Endometrial microvascular endothelial cells (primary cell): ENCODE data around the gene PDF. TPM values are rescaled to one million over a fixed set of nuclear protein-coding genes. Genes with fewer than 3 reads are reported as not detected.
"Not testable (repeated sequence)": the region's sequence is repeated elsewhere in the genome, so short reads cannot be mapped to it uniquely, and the experiment has no call there.

Experiments used
- in situ Hi-C: cut with HindIII; loops from 2 replicates; pipeline ENCODE4 v1.10.0; 2017; ENCODE audit warnings: low sequenced_read_pairs, low pct_unique_long_range_greater_than_20kb; ENCODE audit errors: inconsistent ontology term
- total RNA-seq: library from RNA; depleted of rRNA; stranded (reverse); fragments of >200 nt; gene quantifications from one replicate; pipeline ENCODE4 v1.2.3, GENCODE V29; 2015; ENCODE audit errors: inconsistent ontology term

PDF gene
- total RNA-seq, 1 donor from 2014 or later, result 29.5 TPM

GRCh38 chr16:69296771-69297170 lies 33.6 kb downstream of the PDF start:
- in situ Hi-C loops, result not testable (repeated sequence)

GRCh38 chr16:69294051-69294450 lies 36.3 kb downstream of the PDF start:
- in situ Hi-C loops, result no loop called here

GRCh38 chr16:69293401-69293800 lies 37.0 kb downstream of the PDF start:
- in situ Hi-C loops, result no loop called here

- in situ Hi-C loops, result not testable (repeated sequence)
Observed at GRCh38 chr16:69291657-69292056, 38.7 kb downstream of the PDF start.

- in situ Hi-C loops, result no loop called here
Observed at GRCh38 chr16:69286941-69287713, 43.3 kb downstream of the PDF start.

GRCh38 chr16:69285240-69285639 lies 45.1 kb downstream of the PDF start:
- in situ Hi-C loops, result no loop called here

- in situ Hi-C loops, result no loop called here
Observed at GRCh38 chr16:69283851-69284250, 46.5 kb downstream of the PDF start.

GRCh38 chr16:69277413-69277812 lies 53.0 kb downstream of the PDF start:
- in situ Hi-C loops, result no loop called here

Other genes starting within 250 kb of the PDF start
- not detected for gene HAS3, start 224.9 kb downstream of the PDF start, total RNA-seq
- 90.3 TPM for gene CHTF8, start 198.0 kb downstream of the PDF start, total RNA-seq
- gene UTP4, start 197.9 kb downstream of the PDF start, total RNA-seq, result 42.6 TPM
- 45.9 TPM for gene SNTB2, start 143.4 kb downstream of the PDF start, total RNA-seq
- 32.5 TPM for gene VPS4A, start 19.2 kb downstream of the PDF start, total RNA-seq
- 22.6 TPM for gene COG8, start 9.0 kb upstream of the PDF start, total RNA-seq
- gene NIP7, start 9.2 kb upstream of the PDF start, total RNA-seq, result 55.0 TPM
- not detected for gene TMED6, start 21.2 kb upstream of the PDF start, total RNA-seq
- gene TERF2, start 55.4 kb upstream of the PDF start, total RNA-seq, result 8.2 TPM
- 71.3 TPM for gene CYB5B, start 94.0 kb upstream of the PDF start, total RNA-seq
- 17.7 TPM for gene NFAT5, start 235.4 kb upstream of the PDF start, total RNA-seq